Measurements from ENCODE around the gene ANAPC1.
"Not testable (repeated sequence)": the region's sequence is repeated elsewhere in the genome, so short reads cannot be mapped to it uniquely, and the experiment has no call there.

ANAPC1 gene

DNA sequence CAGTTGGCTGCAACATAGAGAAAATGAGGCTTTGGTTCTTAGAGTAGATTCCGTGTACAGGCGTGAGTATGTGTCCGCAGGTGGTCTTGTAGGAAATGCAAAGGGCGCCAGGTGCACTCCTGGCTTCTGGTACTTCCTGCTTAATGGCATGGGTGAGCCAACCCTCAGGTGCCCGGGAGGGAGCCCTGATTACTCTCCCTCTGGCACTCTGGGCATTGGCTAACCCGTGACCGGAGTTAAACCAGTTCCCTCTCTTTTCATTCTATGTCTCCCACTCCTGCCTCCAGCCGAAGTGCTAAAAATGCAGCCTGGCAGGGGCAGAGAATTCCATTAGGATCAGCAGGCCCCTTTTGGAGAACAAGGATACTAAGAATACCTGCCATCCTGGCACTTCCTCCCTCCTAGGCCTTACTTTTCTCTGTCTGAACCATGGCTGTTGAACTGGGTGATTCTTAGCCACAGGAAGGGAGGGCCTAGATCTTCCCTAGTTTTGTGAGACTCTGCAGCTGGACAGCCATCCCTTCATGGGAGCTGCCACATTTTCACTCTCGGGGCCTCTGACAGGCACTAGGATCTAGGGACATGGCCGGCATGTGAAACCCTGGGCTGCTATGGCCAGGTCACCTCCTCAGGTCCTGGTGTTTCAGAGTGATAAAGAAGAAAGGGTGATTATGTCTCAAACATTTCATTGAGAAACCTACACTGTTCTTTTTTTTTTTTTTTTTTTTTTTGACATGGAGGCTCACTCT, 20.9 kb upstream of the ANAPC1 start:
- DNase-seq, result no peak

DNA sequence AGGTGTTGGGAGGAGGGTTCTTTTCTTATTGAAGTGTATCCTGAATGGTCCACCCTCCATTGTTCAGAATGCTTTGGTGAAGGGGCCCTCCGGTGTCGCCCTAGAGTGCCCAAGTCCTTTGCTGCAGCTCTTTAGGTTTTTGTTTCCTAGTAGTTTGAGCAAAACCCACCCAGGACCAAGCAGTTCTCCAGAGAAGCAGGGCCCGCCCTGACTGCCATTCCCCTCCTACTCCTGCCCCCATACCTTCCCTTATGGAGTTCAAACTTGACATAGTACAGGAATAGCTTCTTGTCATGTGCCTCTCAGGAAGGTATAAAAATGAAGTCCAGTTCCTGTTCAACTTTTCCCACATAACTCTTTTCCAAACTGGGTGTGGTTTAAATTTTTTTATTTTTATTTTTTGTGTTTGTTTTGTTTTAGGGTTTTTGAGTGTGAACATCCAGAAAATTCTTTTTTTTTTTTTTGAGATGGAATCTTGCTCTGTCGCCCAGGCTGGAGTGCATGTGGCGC, 20.0 kb upstream of the ANAPC1 start:
- no peak for DNase-seq

DNA sequence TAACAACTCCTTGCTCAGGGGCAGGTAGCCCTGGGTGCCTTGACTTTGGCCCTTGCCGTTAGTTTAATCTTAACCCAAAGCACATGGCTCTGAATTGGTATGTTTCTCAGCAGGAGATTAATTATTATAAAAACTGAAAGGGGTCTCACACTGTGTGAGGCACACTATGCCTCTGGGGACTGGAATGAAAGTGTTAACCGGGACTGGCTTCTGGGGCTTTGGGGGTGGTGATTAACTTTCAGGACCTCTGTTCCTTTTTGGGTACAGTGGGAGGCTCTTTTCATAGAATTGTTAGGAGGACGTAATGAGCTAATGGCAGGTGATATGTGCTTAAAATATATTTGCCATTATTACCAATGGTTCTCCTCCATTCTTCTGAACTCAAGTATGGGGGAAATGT, 19.5 kb upstream of the ANAPC1 start:
- DNase-seq, result no peak

DNA sequence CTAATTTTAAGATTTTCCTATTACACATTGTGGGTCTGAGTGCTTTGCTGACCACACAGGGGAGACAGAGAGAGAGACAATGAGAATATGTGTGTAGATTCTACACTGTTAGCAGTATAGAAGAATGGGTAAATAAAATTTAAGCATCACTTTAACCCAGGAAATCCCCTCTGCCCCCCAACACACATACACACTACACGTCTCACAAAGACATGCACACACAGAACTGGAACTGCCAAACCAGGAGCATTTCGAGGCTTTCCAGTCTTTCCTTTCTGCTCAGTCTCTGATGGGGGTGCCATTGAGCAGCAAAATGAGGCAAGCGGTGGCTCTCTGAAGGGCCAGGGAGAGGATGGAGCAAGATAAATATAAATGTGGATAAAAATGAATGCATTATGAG, 16.9 kb upstream of the ANAPC1 start:
- peak; percentile 45 for DNase-seq

DNA sequence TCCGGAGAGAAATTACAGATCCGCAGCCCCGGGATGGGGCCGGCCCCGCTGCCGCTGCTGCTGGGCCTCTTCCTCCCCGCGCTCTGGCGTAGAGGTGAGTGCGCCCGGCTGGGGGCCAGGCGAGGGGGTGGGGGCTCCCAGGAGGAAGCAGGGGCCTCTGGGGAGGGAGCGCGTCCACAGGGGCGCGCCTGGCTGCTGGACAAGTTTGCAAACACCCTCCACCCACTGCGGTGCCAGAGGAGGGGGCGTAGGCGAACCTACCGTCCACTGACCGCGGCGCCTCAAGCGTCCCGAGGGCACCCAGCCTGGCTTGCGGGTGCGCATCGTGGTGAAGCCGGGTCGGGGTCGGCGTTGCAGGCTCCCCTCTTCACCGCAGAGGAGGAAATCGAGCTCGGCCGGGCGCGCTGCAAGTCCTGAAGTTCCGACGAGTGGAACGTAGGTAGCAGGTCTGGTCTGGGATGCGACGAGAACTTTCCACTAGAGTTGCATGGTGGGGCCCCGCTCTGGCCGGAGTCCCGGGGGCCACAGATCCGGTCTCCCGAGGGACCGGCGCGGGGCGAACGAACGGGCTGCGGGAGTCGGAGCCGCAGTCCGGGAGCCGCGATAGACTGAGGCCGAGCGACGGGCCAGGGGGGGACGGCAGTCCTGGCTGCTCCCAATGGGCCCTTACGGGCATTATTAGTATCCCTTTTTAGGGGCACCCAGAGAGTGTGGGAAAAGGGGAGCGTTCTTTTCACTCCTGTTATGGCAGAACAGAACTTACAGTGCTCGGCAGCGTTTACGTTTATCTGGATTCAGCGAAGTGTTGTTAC, 14.9 kb upstream of the ANAPC1 start:
- peak; percentile 27 for DNase-seq

DNA sequence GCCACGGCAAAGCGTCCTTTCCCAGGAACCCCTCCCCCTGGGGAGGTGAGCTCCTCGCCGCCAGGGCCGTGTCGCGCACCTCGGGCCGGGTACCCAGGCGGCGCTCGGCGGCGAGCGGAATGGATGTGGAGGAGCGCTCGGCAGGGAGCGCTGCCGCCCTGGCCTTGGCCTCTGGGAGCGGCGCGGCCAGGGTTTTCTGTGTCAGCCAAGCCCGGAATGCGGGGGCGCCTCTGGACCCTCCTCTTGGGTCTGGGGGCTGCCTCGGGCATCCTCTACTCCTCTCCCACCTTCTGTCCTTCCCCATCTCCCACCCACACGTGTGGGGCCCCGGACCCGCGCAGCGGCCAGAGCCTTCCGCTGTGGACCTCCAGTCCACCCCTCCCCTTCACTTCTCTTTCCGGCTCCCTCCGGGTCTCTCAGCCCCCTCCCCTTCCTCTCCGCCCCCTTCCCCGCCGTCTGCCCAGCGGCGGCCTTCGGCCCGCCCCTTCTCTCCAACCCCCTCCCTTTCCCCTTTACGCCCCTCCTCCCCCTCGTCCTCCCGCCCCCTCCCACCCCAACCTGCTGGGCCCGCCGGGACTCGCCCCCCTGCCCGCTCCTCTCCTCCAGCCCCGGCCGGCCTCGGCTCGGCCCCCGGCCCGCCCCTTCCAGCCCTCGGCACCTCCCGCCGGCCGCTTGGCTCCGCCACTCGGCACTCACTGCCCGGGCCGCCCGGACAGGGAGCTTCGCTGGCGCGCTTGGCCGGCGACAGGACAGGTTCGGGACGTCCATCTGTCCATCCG, 14.1 kb upstream of the ANAPC1 start, which contains the start of gene MERTK:
MERTK (plus strand) TSS at position 684 of the 779 bp plus-strand sequence. CDS start 129 bp downstream, outside the sequence.
- DNase-seq, result peak; percentile 90

DNA sequence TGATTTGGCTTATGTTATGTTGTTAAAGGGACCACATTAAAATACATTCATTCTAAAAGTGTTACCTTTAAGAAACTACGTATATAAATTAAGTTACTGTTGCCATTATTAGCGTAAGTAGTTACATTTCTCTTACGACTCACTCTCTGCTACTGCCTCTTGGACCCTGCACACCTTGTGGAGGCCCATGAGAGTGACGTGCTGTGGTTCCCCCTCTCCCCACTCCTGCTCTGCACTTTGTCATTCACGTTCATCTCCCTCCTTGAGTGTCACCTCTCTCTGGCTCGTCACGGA, 13.6 kb upstream of the ANAPC1 start:
- DNase-seq, result no peak

DNA sequence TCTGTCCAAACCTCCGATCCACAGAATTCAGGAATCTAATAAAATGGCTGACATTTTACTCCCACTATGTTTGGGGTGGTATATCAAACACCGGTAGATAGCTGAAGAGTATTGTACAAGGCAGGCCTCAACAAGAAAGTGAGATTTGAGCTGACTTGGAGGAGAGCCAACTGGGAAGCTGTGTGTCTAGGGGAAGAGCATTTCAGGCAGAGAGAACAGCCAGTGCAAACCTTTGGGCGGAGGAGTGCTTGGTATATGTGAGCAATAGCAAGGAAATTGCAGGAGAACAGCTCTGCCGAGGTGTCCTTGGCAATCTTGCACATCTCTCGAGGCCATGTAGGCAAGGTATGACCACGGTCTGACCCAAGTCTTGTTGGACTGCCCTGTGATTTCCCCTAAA, 12.6 kb upstream of the ANAPC1 start:
- no peak for DNase-seq

DNA sequence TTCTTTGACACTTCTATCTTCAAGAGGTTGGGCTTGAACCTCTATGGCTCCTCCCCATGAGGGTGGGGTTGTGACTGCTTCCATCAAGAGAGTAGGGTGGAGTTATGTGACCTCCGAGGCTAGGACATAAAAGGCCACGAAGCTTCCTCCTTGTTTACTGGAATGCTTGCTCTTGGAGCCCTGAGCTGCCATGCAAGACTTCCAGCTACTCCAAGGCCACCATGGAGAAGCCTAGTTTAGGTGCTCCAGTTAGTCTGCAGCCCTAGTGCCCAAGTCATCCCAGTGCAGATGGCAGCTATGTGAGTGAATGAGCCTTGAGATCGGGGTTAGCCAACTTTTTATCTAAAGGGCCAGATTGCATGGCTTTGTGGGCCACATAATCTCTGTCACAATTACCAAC, 12.0 kb upstream of the ANAPC1 start:
- peak; percentile 75 for DNase-seq

DNA sequence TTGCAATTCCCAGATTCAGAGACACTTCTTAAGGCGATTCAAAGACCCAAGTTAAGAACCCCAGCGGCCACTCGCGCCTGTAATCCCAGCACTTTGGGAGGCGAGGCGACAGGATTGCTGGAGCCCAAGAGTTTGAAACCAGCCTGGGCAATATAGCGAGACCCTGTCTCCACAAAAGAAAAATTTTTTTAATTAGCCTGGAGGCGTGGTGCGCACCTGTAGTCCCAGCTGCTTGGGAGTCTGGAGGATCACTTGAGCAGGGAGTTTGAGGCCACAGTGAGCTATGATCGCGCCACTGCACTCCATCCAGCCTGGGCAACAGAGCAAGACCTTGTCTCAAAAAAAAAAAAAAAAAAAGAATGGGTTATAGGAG, 585 bp upstream of the ANAPC1 start:
- DNase-seq, result no peak

DNA sequence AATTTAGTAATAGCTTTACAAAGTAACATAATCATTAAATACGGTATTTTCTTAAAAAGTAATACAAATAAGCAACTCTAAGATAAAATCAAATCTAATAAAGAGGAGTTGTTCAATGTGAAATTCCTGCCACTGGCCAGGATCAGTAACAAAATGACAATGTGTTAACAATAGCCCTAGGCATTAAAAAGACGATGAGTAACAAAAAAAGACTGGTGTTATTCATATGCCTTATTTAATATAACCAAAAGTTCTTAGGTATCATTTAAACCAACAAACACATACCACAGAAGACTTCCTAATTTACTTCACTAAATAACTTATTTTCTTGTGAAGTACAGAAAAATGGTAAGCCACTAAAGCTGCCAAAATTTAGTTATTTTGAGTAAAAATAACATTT, 11.2 kb downstream of the ANAPC1 start:
- not testable (repeated sequence) for DNase-seq

DNA sequence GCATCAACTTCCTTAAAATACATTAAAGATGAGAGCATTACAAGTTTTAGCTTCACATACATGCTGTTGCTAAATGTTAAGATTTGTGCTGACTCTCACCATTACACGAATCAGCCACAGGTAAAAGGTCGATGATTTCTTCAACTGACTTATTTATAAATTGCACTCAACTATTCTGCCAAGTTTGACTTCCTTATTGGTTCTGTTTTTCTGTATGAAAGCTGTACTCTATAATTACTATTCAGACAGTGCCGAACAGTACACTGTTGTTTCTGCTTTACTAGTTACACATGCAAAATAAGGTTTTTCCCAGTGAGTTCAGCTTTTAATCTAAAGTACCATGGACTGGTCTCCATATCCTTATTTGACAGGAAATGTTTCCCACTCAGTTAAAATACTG, 18.9 kb downstream of the ANAPC1 start:
- not testable (repeated sequence) for DNase-seq

DNA sequence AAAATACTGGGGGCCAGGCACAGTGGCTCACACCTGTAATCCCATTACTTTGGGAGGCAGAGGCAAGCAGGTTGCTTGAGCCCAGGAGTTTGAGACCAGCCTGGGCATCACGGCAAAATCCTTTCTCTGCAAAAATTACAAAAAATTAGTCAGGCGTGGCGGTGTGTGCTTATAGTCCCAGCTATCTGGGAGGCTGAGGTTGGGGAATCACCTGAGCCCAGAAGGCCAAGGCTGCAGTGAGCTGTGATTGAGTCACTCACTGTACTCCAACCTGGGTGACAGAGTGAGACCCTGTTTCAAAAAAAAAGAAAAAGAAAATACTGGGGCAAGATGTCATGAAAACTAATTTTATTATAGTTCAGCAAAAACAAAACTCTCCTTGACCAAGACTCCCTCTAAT, 24.0 kb downstream of the ANAPC1 start:
- DNase-seq, result not testable (repeated sequence)

DNA sequence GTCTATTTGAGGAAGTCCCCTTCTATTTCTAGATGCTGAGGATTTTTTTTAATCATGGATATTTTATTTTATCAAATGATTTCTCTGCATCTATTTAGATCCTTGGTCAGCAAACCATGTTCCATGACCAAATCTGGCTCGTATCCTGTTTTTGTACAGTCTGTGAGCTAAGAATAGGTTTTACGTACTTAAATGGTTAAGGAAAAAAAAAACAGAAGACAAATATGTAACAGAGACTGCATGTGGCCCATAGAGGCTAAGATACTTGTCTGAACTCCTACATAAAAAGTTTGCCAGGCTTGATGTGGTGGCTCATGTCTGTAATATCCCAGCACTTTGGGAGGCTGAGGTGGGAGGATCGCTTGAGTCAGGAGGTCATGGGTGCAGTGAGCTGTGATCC, 31.4 kb downstream of the ANAPC1 start:
- not testable (repeated sequence) for DNase-seq

DNA sequence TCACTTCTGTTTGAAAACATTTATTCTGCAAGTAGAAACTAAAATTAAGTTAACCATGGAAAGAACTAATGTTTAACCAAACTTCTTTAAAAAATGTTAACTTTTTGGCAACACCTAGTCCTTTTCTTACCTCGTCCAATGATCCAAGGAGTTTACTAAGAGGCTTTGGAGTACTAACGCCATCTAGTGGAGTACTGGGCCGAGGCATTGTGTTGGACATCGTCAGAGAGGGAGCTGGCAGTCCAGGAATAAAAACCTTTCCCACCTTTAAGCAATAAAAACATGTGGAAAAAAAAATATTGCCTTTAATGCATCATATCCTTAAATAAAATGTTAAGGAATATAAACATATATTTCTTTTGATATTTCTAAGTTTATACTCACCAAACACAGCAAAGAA, 33.3 kb downstream of the ANAPC1 start:
- peak; percentile 13 for DNase-seq

DNA sequence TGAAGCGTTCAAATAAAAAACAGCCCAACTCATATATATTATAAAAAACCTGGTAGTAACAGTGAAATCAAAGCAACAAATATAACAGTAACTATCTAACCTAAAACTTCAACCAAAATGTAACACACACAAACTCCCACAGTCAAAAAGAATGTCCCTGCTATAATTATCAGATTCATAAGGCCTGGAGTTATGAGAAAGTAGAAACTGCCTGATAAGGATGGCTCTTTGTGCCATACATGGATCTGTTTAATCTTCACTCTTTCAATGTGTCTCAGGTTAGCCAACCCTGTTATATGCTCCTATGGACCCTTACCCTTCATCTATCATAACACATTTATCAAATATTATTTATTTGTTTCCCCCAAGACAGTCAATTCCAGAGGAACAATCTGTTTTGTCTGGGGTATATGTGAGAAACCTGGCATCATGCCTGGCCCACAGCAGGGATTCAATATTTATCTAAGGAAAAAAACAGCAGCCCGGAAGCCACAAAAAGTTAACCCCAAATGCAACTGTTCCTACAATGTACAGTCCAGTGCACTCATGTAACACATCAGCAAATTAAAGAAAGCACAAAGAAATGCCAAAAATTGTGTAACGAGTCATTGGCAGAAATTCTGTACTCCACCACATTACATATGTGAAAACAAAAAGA, 44.2 kb downstream of the ANAPC1 start:
- DNase-seq, result not testable (repeated sequence)

DNA sequence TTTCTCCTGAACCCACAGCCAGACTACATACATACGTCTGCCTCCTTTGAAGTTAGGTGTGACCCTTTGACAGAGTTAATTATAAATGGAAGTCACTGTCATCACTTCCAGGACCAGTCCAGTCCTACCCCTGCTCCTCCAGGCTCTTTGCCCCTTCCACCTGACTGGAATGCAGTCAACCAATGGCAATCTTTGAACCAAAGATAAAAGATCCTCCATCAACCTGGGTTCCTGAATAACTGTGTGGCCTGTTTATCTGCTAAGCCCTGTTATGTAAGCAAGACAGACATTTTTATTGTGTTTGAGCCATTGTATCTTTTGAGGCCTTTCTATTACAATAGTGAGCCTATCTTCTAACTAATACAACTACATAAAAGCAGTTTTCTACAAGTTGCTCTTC, 45.0 kb downstream of the ANAPC1 start:
- not testable (repeated sequence) for DNase-seq

DNA sequence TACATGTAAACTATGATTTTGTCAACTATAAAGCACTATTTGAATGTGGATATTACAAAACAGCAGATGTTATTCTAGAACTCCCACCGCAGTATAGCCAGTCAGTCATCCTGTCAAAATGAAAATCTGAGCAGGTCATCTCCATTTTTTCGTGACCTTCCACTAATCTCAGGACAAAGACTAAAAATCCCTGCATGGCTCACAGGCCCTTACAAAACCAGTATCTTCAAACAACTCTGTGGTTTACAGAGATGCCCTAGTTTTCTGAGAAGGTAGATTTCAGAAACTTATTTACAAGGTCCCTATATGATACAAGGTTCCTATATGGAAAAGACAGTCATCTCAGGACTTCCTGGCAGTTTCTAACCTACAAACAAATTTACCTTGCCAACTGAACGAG, 49.8 kb downstream of the ANAPC1 start:
- not testable (repeated sequence) for DNase-seq

DNA sequence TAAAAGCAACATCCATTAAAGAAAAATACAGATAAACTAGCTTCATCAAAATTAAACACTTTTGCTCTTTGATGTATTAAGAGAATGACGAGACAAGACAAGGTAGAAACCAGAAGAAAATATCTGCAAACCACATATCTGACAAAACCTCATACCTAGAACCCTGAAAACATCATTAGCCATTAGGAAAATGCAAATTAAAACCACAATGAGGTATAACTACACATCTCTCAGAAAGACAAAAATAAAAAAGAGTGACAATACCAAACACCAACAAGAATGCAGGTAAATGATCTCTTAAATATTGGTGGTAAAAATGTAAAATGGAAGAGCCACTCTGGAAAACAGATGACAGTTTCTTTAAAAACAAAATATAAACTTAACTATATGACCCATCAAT, 53.5 kb downstream of the ANAPC1 start:
- DNase-seq, result not testable (repeated sequence)

DNA sequence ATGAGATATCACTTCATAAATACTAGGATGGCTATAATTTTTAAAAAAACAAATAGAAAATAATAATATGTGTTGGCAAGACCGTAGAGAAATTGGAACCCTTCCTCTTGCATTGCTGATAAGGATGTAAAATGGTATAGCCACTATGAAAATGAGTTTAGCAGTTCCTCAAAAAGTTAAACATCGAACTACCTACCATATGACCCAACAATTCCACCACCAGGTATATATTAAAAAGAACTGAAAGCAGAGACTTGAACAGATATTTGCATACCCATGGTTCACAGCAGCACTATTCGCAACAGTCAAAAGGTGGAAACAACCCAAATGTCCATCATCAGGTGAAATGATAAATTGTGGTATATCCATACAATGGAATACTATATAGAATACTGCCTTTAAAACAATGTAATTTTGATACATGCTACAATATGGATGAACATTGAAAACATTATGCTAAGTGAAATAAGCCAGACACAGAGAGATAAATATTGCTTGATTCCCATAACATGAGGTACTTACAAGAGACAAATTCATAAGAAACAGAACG, 55.7 kb downstream of the ANAPC1 start:
- DNase-seq, result not testable (repeated sequence)

DNA sequence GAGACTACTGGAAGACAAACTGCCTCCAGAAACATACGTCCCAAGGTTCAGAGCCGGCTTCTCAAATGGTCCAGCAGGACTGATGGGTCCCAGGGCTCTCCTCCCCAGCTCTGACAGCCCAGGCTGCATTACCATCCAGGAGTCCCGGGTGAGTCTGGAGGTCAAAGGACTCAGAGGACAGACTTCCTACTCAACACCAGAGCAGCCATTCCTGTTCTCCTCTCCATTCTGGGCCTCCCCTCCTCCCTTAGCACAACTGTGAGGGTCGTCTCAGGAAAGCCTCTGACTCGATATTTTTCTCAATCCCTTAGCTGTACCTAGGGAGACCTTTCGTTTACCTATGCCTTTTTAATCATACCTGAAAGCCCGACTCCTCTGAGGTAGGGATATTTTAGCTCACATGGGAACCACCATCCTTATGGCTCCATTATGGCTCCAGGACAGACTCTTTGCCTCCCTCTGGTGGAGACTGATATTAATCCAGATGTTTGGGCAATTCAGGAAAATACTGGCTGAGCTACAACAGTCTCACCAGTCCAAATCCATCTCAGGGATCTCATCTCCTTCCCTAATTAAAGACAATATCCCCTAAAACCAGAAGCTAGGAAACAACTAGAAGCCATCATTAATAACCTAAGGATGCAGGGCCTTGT, 70.9 kb downstream of the ANAPC1 start:
- DNase-seq, result not testable (repeated sequence)

DNA sequence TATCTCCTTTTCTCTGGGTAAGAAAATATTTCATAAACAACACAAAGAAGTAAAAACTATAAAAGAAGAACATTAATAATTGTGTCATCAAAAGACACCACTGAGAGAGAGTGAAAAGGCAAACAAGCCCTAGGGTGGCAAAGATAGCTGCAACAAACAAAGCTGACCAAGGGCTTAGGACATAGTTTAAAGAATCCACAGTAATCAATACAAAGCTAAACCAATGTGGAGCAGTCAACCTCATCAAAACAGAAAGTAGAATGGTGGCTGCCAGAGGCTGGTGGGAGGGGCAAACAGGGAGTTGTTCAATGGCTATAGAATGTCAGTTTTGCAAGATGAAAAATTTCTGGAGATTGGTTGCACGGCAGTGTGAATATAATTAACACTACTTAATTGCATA, 93.4 kb downstream of the ANAPC1 start:
- DNase-seq, result not testable (repeated sequence)

All from suppressor macrophage treated with lipopolysaccharide for 4 hours (primary cell).